AG09309 (cell line): Measurements from ENCODE around the gene PKDREJ.

Experiments used
- DNase-seq: peaks from one replicate; pipeline ENCODE4 v3.0.0-alpha.2; 2010; ENCODE audit warnings: low read depth
- H3K4me3 ChIP-seq: 2 replicates; pipeline ENCODE4 v1.5.1; 2011; ENCODE audit warnings: mild to moderate bottlenecking, low read depth, low read length, moderate library complexity; ENCODE audit not compliant: control insufficient read depth
- TF ChIP-seq, protein P1 (sequence below): IDR thresholded peaks from 2 replicates; pipeline ENCODE4 v1.5.1; 2011; ENCODE audit warnings: mild to moderate bottlenecking, low read depth, low read length, inconsistent platforms; ENCODE audit not compliant: insufficient read depth, control insufficient read depth; ENCODE audit errors: missing control alignments

Gene PKDREJ

DNA sequence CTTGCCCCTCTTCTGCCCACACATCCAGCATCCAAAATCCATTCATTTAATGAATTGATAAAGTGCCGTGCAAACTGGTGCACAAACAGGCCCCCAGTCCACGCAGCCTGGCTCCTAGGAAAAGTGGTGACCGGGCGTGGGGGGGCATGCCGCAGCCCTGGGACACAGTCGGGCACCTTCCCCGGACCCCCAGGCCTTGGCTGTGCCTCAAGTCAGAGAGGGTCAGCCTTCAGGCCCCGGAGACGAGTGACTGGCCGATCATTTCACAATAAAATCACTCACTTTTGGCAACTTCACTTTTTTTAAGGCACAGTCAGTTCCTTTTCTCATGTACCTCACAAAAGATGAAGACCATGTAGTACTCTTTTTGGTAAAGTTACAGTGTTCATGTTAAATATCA, 21.1 kb downstream of the PKDREJ start:
- DNase-seq, result no peak
- TF ChIP-seq, protein P1, sequence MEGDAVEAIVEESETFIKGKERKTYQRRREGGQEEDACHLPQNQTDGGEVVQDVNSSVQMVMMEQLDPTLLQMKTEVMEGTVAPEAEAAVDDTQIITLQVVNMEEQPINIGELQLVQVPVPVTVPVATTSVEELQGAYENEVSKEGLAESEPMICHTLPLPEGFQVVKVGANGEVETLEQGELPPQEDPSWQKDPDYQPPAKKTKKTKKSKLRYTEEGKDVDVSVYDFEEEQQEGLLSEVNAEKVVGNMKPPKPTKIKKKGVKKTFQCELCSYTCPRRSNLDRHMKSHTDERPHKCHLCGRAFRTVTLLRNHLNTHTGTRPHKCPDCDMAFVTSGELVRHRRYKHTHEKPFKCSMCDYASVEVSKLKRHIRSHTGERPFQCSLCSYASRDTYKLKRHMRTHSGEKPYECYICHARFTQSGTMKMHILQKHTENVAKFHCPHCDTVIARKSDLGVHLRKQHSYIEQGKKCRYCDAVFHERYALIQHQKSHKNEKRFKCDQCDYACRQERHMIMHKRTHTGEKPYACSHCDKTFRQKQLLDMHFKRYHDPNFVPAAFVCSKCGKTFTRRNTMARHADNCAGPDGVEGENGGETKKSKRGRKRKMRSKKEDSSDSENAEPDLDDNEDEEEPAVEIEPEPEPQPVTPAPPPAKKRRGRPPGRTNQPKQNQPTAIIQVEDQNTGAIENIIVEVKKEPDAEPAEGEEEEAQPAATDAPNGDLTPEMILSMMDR, result no peak

DNA sequence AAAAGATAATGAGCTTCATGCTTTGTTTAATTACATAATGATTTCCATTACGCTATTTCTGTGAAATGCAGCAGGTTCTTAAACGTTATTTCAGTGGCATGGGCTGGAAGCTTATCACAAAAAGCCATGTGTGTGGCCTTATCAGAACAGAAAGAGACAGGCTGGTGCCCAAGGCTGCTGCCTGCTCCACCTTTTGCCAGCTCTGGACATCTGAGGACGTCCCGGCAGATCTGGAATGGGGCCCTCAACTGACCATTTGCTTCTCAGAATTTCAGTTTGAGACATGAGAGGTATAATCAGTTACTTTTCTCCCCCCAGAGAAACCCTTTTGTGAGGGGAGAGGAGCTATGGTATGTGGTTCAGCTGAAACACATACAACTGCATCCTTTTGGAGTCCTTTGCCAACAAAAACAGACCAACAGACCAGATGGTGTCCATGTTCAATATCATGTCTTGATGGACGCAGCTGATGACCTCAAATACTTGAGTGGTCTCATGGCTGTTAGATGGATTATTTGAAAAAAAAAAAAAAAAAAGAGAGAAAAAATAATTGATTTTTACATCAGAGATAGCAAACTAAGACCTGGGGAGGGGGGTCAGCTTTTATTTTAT, 21.6 kb downstream of the PKDREJ start:
- TF ChIP-seq, protein P1, result no peak
- DNase-seq, result no peak

More for the DNA sequence above, 21.1 kb downstream of the PKDREJ start:
- H3K4me3 ChIP-seq, result no peak overlapping the region

DNA sequence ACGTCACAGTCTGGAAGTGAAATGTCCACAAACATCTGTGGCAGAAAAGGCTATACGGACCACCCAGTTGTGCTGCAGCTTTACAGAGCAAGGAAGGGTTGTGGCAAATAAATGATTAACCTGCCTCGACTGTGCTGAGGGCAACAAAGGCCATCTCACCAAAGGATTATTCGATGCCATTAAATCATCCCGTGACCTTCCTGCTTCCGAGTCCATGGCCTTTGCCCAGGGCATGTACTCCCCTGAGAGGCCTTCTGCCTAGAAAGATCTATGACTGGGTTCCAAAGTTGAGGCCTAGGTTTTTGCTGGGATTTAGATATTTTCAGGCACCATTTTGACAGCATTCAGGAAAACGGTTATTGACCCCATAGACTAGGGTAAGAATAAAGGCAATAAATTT, 22.2 kb downstream of the PKDREJ start:
- TF ChIP-seq, protein P1, result no peak
- no peak for DNase-seq
- no peak overlapping the region for H3K4me3 ChIP-seq

More for the DNA sequence above, 21.6 kb downstream of the PKDREJ start:
- H3K4me3 ChIP-seq, result no peak overlapping the region

DNA sequence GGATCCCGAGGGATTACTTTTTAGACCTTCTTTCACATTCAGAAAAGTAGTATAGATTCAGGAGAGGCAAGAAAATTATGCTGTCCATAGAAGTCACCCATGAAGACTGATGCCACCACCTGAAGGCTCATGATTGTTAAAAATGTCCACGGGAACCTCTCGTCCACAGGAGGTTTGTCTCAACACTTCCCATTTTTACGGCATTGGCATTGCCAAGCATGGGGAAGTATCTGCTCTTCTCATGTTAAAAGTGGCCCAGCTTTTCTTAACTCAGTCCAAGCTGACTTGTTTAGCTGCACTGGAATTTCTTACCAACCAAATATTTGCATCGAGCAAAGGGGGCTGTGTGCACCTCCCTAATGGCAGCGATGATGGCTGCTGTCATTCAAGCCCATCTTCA, 22.6 kb downstream of the PKDREJ start:
- TF ChIP-seq, protein P1, result no peak
- DNase-seq, result no peak
- H3K4me3 ChIP-seq, result no peak overlapping the region

DNA sequence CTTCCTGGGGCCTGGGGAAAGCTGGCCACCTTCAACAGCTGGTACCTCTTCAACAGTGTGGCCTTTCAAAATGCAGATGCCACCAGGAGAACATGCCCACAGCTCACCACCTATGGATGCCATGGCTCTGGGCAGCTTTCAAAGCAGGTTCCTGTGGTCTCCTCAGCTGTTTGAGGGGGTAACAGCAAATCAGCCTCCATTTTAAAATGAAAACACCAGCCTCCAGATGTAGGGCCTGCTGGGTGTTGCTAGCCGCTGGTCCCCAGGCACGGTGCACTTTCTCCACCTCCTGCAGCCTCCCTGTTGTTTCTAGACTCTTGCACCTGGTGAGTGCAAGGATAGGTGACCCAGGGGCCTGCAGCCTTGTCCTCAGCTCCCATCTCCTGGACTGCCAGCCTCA, 23.1 kb downstream of the PKDREJ start:
- TF ChIP-seq, protein P1, result no peak
- no peak for DNase-seq
- no peak overlapping the region for H3K4me3 ChIP-seq

DNA sequence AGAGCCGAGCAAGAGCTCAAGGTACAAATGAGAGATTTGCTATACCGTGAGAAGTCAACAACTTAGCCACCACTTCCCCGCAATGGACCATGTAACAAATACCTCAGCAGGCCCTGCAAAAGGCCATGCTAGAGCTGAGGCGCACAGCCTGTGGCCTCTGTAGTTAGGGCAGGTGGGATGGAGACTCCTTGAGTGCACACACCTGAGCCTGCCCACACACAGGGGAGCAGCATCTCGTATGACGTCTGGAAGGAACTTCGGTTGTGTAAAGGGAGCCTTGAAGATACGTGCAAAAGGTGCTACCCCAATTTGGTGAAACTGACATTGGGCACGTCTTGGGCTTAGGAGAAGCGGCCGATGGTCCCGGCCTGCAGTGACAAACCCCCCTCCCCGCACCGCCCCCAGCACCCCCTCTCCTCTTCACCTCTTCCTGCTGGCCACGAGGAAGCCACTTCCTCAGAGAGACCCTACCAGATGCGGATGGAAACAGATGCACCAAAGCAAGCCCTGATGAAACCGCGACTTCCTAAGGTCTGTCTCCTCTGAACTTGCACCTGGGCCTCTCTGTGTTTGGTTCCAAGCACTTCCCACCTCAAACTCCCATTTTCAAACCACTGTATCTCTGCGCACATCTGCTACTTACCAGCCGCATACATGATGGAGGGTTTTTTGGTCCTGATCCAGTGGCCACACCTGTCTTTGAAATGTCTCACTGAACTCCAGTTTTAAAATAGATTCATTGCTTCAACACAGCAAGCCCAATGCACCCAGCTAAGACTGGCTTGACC, 23.7 kb downstream of the PKDREJ start:
- TF ChIP-seq, protein P1, result no peak
- no peak overlapping the region for H3K4me3 ChIP-seq
- no peak for DNase-seq
